Measurements from ENCODE around the gene FAM184B.
"Not testable (repeated sequence)": the region's sequence is repeated elsewhere in the genome, so short reads cannot be mapped to it uniquely, and the experiment has no call there.

- not testable (repeated sequence) for TF ChIP-seq EZH2 (optimal IDR thresholded peaks at IDR 0.05; ENCODE audit: low read depth, low read length); CTCF (IDR thresholded peaks at IDR 0.05; ENCODE audit: low read length)
These were observed 70.2 kb downstream of the FAM184B start for GRCh38 chr4:17711206-17711605.
